ENCODE measurements around the gene IGF2BP2.

IGF2BP2 gene

GRCh38 chr3:185759512-185759911 lies 65.3 kb downstream of the IGF2BP2 start:
- no peak for DNase-seq
- no peak overlapping the region for H3K4me3 ChIP-seq (ENCODE audit: low read depth, low read length)
- no peak for TF ChIP-seq CTCF (IDR thresholded peaks at IDR 0.05; ENCODE audit: low read depth, low read length, missing control alignments)
- in situ Hi-C loops (cut with HindIII; ENCODE audit: low pct_ligation_motif_present, low sequenced_read_pairs), result no loop called here
- no peaks in the 10 kb centered on the region for H3K27me3 ChIP-seq (replicated peaks)
- H3K36me3 ChIP-seq (replicated peaks), result peaks cover 10% of the 10 kb centered on the region
- H3K27ac ChIP-seq, result no peak overlapping the region

GRCh38 chr3:185758912-185759311 lies 65.9 kb downstream of the IGF2BP2 start:
- Histone ChIP-seq H3K4me3 (ENCODE audit: low read depth, low read length) (no peak overlapping the region), H3K27me3 (replicated peaks) (no peaks in the 10 kb centered on the region), H3K27ac (no peak overlapping the region), H3K36me3 (replicated peaks) (peaks cover 10% of the 10 kb centered on the region)
- no peak for DNase-seq
- in situ Hi-C loops (cut with HindIII; ENCODE audit: low pct_ligation_motif_present, low sequenced_read_pairs), result no loop called here
- no peak for TF ChIP-seq CTCF (IDR thresholded peaks at IDR 0.05; ENCODE audit: low read depth, low read length, missing control alignments)

GRCh38 chr3:185757176-185757575 lies 67.7 kb downstream of the IGF2BP2 start:
- in situ Hi-C loops (cut with HindIII; ENCODE audit: low pct_ligation_motif_present, low sequenced_read_pairs), result no loop called here
- no peaks in the 10 kb centered on the region for H3K27me3 ChIP-seq (replicated peaks)
- H3K36me3 ChIP-seq (replicated peaks), result peaks cover 16% of the 10 kb centered on the region
- DNase-seq, result no peak
- no peak for TF ChIP-seq CTCF (IDR thresholded peaks at IDR 0.05; ENCODE audit: low read depth, low read length, missing control alignments)
- no peak overlapping the region for H3K27ac ChIP-seq
- no peak overlapping the region for H3K4me3 ChIP-seq (ENCODE audit: low read depth, low read length)

GRCh38 chr3:185756477-185756876 lies 68.4 kb downstream of the IGF2BP2 start:
- no peak for DNase-seq
- H3K27ac ChIP-seq, result no peak overlapping the region
- in situ Hi-C loops (cut with HindIII; ENCODE audit: low pct_ligation_motif_present, low sequenced_read_pairs), result no loop called here
- no peak for TF ChIP-seq CTCF (IDR thresholded peaks at IDR 0.05; ENCODE audit: low read depth, low read length, missing control alignments)
- H3K27me3 ChIP-seq (replicated peaks), result no peaks in the 10 kb centered on the region
- H3K4me3 ChIP-seq (ENCODE audit: low read depth, low read length), result no peak overlapping the region
- H3K36me3 ChIP-seq (replicated peaks), result peaks cover 16% of the 10 kb centered on the region

- no peak for DNase-seq
- Histone ChIP-seq H3K4me3 (ENCODE audit: low read depth, low read length) (no peak overlapping the region), H3K36me3 (replicated peaks) (peaks cover 16% of the 10 kb centered on the region), H3K27ac (no peak overlapping the region), H3K27me3 (replicated peaks) (no peaks in the 10 kb centered on the region)
- in situ Hi-C loops (cut with HindIII; ENCODE audit: low pct_ligation_motif_present, low sequenced_read_pairs), result no loop called here
- no peak for TF ChIP-seq CTCF (IDR thresholded peaks at IDR 0.05; ENCODE audit: low read depth, low read length, missing control alignments)
These were observed 69.9 kb downstream of the IGF2BP2 start for GRCh38 chr3:185754920-185755319.

- DNase-seq, result no peak
- H3K27ac ChIP-seq, result no peak overlapping the region
- H3K27me3 ChIP-seq (replicated peaks), result no peaks in the 10 kb centered on the region
- in situ Hi-C loops (cut with HindIII; ENCODE audit: low pct_ligation_motif_present, low sequenced_read_pairs), result no loop called here
- TF ChIP-seq CTCF (IDR thresholded peaks at IDR 0.05; ENCODE audit: low read depth, low read length, missing control alignments), result no peak
- peaks cover 16% of the 10 kb centered on the region for H3K36me3 ChIP-seq (replicated peaks)
- no peak overlapping the region for H3K4me3 ChIP-seq (ENCODE audit: low read depth, low read length)
These were observed 71.5 kb downstream of the IGF2BP2 start for GRCh38 chr3:185753354-185753753.

Measured in brain microvascular endothelial cell (primary cell).